H1 (cell line): ENCODE measurements around the gene UMAD1. TPM values are rescaled to one million over a fixed set of nuclear protein-coding genes. Genes with fewer than 3 reads are reported as not detected.

ENCODE experiments used
- CTCF ChIA-PET: fragments of 300-600 bp; sonication (Branson Sonifier 250); formaldehyde crosslinking; loops from one replicate; lab custom pipeline; 2021; ENCODE audit not compliant: partially characterized antibody; lab: Charles Lee
- POLR2A ChIA-PET: fragments of 300-600 bp; sonication (Branson Sonifier 250); formaldehyde crosslinking; loops from one replicate; lab custom pipeline; 2021; ENCODE audit warnings: inconsistent platforms; ENCODE audit not compliant: partially characterized antibody; lab: Charles Lee
- DNase-seq, 2 experiments: peaks; one replicate each; pipeline versions ENCODE4 v3.0.0 to v3.0.0-alpha.2; 2010 to 2022; ENCODE audit warnings: low spot score in 2 of 2, low read depth in 1 of 2, mixed read lengths in 1 of 2
- FAIRE-seq: peaks from 2 replicates; lab custom pipeline; 2011; peaks lifted over from hg19 to GRCh38; lab: Jason Lieb, UNC
- H2AFZ ChIP-seq: 2 replicates; pipeline ENCODE4 v1.8.1; 2012; ENCODE audit warnings: low read length, inconsistent platforms
- H2AK5ac ChIP-seq: 2 replicates; pipeline ENCODE4 v1.6.1; 2013; ENCODE audit warnings: low read depth, low read length
- H2BK120ac ChIP-seq: replicated peaks from 2 replicates; pipeline ENCODE3; 2013; ENCODE audit warnings: low read depth, low read length, inconsistent platforms
- H2BK12ac ChIP-seq: 2 replicates; pipeline ENCODE4 v1.6.1; 2013; ENCODE audit warnings: low read depth, low read length
- H2BK15ac ChIP-seq: 2 replicates; pipeline ENCODE4 v1.6.1; 2013; ENCODE audit warnings: low read length
- H2BK20ac ChIP-seq: 2 replicates; pipeline ENCODE4 v1.6.1; 2013; ENCODE audit warnings: low read length
- H2BK5ac ChIP-seq: 2 replicates; pipeline ENCODE4 v1.6.1; 2013; ENCODE audit warnings: low read depth, low read length
- H3K14ac ChIP-seq: 2 replicates; pipeline ENCODE4 v1.6.1; 2013; ENCODE audit warnings: inconsistent platforms; ENCODE audit not compliant: insufficient read length
- H3K18ac ChIP-seq: 2 replicates; pipeline ENCODE4 v1.6.1; 2013; ENCODE audit warnings: low read length; ENCODE audit errors: extremely low read depth
- H3K23ac ChIP-seq: 2 replicates; pipeline ENCODE4 v1.6.1; 2013; ENCODE audit warnings: inconsistent platforms; ENCODE audit not compliant: insufficient read length
- H3K23me2 ChIP-seq: 2 replicates; pipeline ENCODE4 v1.6.1; 2013; ENCODE audit warnings: low read depth, low read length
- H3K27ac ChIP-seq: 2 replicates; pipeline ENCODE4 v1.6.1; 2011; ENCODE audit warnings: low read depth, low read length, inconsistent platforms
- H3K27me3 ChIP-seq, 4 experiments: replicated peaks in 1 of 4; 1 replicate in 1 of 4; 2 replicates in 3 of 4; pipeline versions ENCODE4 v1.6.1 to v1.8.1; 2011 to 2013; ENCODE audit warnings: low read length in 3 of 4, mild to moderate bottlenecking in 3 of 4, inconsistent platforms in 2 of 4, mixed read lengths in 2 of 4, moderate library complexity in 1 of 4; ENCODE audit not compliant: control insufficient read depth in 3 of 4, insufficient read depth in 3 of 4; ENCODE audit errors: extremely low read depth in 1 of 4
- H3K36me3 ChIP-seq, 4 experiments: 2 replicates each; pipeline versions ENCODE4 v1.6.1 to v1.8.1; 2011 to 2013; ENCODE audit warnings: mild to moderate bottlenecking in 4 of 4, low read length in 3 of 4, moderate library complexity in 2 of 4, control low read depth in 1 of 4, inconsistent platforms in 1 of 4; ENCODE audit not compliant: insufficient read depth in 4 of 4, control insufficient read depth in 2 of 4
- H3K4ac ChIP-seq: replicated peaks from 2 replicates; pipeline ENCODE3; 2013; ENCODE audit warnings: low read length, low read depth, mixed read lengths, inconsistent platforms; ENCODE audit not compliant: insufficient read length
- H3K4me1 ChIP-seq, 4 experiments: replicated peaks in 1 of 4; 1 replicate in 1 of 4; 2 replicates in 3 of 4; pipeline versions ENCODE4 v1.6.1 to v1.8.1; 2011 to 2013; ENCODE audit warnings: low read length in 3 of 4, inconsistent platforms in 2 of 4, mixed read lengths in 1 of 4; ENCODE audit not compliant: insufficient read depth in 4 of 4, control insufficient read depth in 3 of 4
- H3K4me2 ChIP-seq, 2 experiments: 2 replicates each; pipeline versions ENCODE4 v1.6.1 to v1.8.1; 2011 to 2013; ENCODE audit warnings: low read depth in 2 of 2, low read length in 2 of 2, control low read depth in 1 of 2, inconsistent platforms in 1 of 2, mild to moderate bottlenecking in 1 of 2; ENCODE audit not compliant: insufficient read depth in 1 of 2
- H3K4me3 ChIP-seq, 4 experiments: fragments of 200-600, 300-600 bp in 1 of 4; sonication (generic), shearing (Covaris generic), sonication (Bioruptor Twin) in 1 of 4; 2 replicates each; pipeline versions ENCODE4 v1.5.1 to v1.8.1; 2011 to 2016; ENCODE audit warnings: low read length in 4 of 4, low read depth in 3 of 4, control low read depth in 2 of 4, inconsistent platforms in 2 of 4, mild to moderate bottlenecking in 2 of 4, mixed read lengths in 1 of 4, moderate library complexity in 1 of 4; ENCODE audit not compliant: insufficient read depth in 2 of 4; ENCODE audit errors: extremely low read depth in 1 of 4
- H3K56ac ChIP-seq: replicated peaks from 2 replicates; pipeline ENCODE3; 2013; ENCODE audit warnings: low read depth, mild to moderate bottlenecking, mixed read lengths, low read length, inconsistent platforms; ENCODE audit not compliant: insufficient read length
- H3K79me1 ChIP-seq: 2 replicates; pipeline ENCODE4 v1.6.1; 2013; ENCODE audit warnings: low read depth, low read length, control low read depth
- H3K79me2 ChIP-seq, 2 experiments: 2 replicates each; pipeline versions ENCODE4 v1.6.1 to v1.8.1; 2012 to 2013; ENCODE audit warnings: low read length in 2 of 2, mild to moderate bottlenecking in 2 of 2, inconsistent platforms in 1 of 2; ENCODE audit not compliant: insufficient read depth in 2 of 2, control insufficient read depth in 1 of 2
- H3K9ac ChIP-seq, 4 experiments: replicated peaks in 1 of 4; 1 replicate in 1 of 4; 2 replicates in 3 of 4; pipeline versions ENCODE4 v1.6.1 to v1.8.1; 2011 to 2013; ENCODE audit warnings: low read depth in 3 of 4, low read length in 3 of 4, control low read depth in 2 of 4, mild to moderate bottlenecking in 2 of 4, moderate library complexity in 2 of 4, inconsistent platforms in 1 of 4; ENCODE audit errors: extremely low read depth in 1 of 4
- H3K9me3 ChIP-seq, 2 experiments: 2 replicates each; pipeline versions ENCODE4 v1.6.1 to v1.8.1; 2012 to 2013; ENCODE audit warnings: mild to moderate bottlenecking in 2 of 2, moderate library complexity in 2 of 2, control low read depth in 1 of 2, inconsistent platforms in 1 of 2, low read depth in 1 of 2, low read length in 1 of 2, mixed read lengths in 1 of 2; ENCODE audit not compliant: insufficient read depth in 2 of 2
- H4K20me1 ChIP-seq, 2 experiments: replicated peaks in 1 of 2; 2 replicates each; pipeline versions ENCODE3 to v1.8.1; 2011 to 2013; ENCODE audit warnings: inconsistent platforms in 2 of 2, low read length in 2 of 2, mild to moderate bottlenecking in 1 of 2; ENCODE audit not compliant: insufficient read depth in 2 of 2, control insufficient read depth in 1 of 2
- H4K5ac ChIP-seq: 2 replicates; pipeline ENCODE4 v1.6.1; 2013; ENCODE audit warnings: low read length, low read depth, mixed read lengths, inconsistent platforms; ENCODE audit not compliant: insufficient read length
- H4K8ac ChIP-seq: 2 replicates; pipeline ENCODE4 v1.8.0; 2013; ENCODE audit warnings: mild to moderate bottlenecking, moderate library complexity, low read length, inconsistent platforms; ENCODE audit not compliant: insufficient read depth; ENCODE audit errors: extremely low read depth
- H4K91ac ChIP-seq: replicated peaks from 2 replicates; pipeline ENCODE3; 2013; ENCODE audit warnings: low read length, mixed read lengths, inconsistent platforms; ENCODE audit not compliant: insufficient read length
- CBX5 ChIP-seq: fragments of 300-800, 300-1000 bp; sonication (generic); IDR thresholded peaks from 2 replicates; pipeline ENCODE4 v1.7.1; 2016; ENCODE audit warnings: antibody characterized with exemption, low read length, low read depth
- CHD2 ChIP-seq: IDR thresholded peaks from 2 replicates; pipeline ENCODE4 v1.6.1; 2012; ENCODE audit warnings: low read length, improper control_type of control experiment
- HDAC6 ChIP-seq: IDR thresholded peaks from one replicate; pipeline ENCODE4 v1.7.1; 2012; ENCODE audit warnings: low read depth, mild to moderate bottlenecking, inconsistent platforms, low read length, moderate library complexity
- JUN ChIP-seq: IDR thresholded peaks from 2 replicates; pipeline ENCODE4 v1.6.1; 2011; ENCODE audit warnings: low read depth, mild to moderate bottlenecking, improper control_type of control experiment, low read length
- NRF1 ChIP-seq: IDR thresholded peaks from 2 replicates; pipeline ENCODE4 v1.6.1; 2011; ENCODE audit warnings: mild to moderate bottlenecking, low read depth, low read length, improper control_type of control experiment
- POLR2A ChIP-seq, 2 experiments: IDR thresholded peaks; 1 replicate in 1 of 2; 2 replicates in 1 of 2; pipeline ENCODE4 v1.6.1; 2011; ENCODE audit warnings: low read depth in 2 of 2, low read length in 2 of 2, mild to moderate bottlenecking in 2 of 2; ENCODE audit errors: control extremely low read depth in 1 of 2
- RXRA ChIP-seq: IDR thresholded peaks from 2 replicates; pipeline ENCODE4 v1.6.1; 2011; ENCODE audit warnings: low read depth, mild to moderate bottlenecking, low read length, moderate library complexity; ENCODE audit not compliant: insufficient read depth
- SIRT6 ChIP-seq: IDR thresholded peaks from one replicate; pipeline ENCODE4 v1.7.1; 2012; ENCODE audit warnings: low read length, inconsistent platforms
- SP1 ChIP-seq: IDR thresholded peaks from 2 replicates; pipeline ENCODE4 v1.6.1; 2011; ENCODE audit warnings: low read depth, low read length
- WGBS, 2 experiments: shearing (Covaris generic) in 1 of 2; methylation state at CpG; one replicate each; pipeline versions ENCODE4 v1.1.6 to v1.1.7; 2013 to 2015; ENCODE audit warnings: low lambda C conversion rate in 2 of 2, mixed read lengths in 2 of 2, inconsistent platforms in 1 of 2, low coverage in 1 of 2, missing lambda C conversion rate in 1 of 2; ENCODE audit not compliant: insufficient replicate concordance in 2 of 2, insufficient coverage in 1 of 2, insufficient read length in 1 of 2; ENCODE audit errors: extremely low coverage in 1 of 2, missing lambda C conversion rate in 1 of 2; 5-methylcytosine and 5-hydroxymethylcytosine counted together
- polyA plus RNA-seq, 7 experiments: library from polyadenylated mRNA; depleted of rRNA in 3 of 7; stranded (reverse) in 5 of 7; unstranded in 2 of 7; fragments of >200 nt in 5 of 7; fragments of 200-250 nt in 2 of 7; gene quantifications; 1 replicate in 5 of 7; 2 replicates in 1 of 7; 4 replicates in 1 of 7; pipeline versions ENCODE4 v1.2.1 to v1.2.3, GENCODE V29; 2011 to 2013; ENCODE audit warnings: missing spikeins in 2 of 7, mixed read lengths in 2 of 7
- total RNA-seq: library from RNA; stranded (reverse); fragmentation: NEBNext Ultra II Directional; extraction: Animal tissue kit (Norgen Biotek cat#: 25700); gene quantifications from 2 replicates; pipeline ENCODE4 v1.2.1, GENCODE V29; 2021

Gene UMAD1
- total and polyA plus RNA-seq, 2 of the 8 experiments (the other 6 are each of a cell fraction or from before 2014, with no cell fraction given) = 10.4 to 12.3 TPM

- Histone ChIP-seq H3K79me1 (no peaks in the 10 kb centered on the region), H3K9me3 (no peaks in the 10 kb centered on the region), H4K8ac (no peak overlapping the region), H3K27ac (no peak overlapping the region), H2BK15ac (no peak overlapping the region), H2BK5ac (no peak overlapping the region), H3K79me2 (no peaks in the 10 kb centered on the region), H3K18ac (no peak overlapping the region), H4K91ac (no peak overlapping the region), H2AFZ (no peak overlapping the region), H4K5ac (no peak overlapping the region), H3K4ac (no peak overlapping the region), H3K4me1 (no peaks in the 10 kb centered on the region), H2BK20ac (no peak overlapping the region), H3K23me2 (no peaks in the 10 kb centered on the region), H3K23ac (no peak overlapping the region), H4K20me1 (no peaks in the 10 kb centered on the region), H3K9ac (no peak overlapping the region), H3K14ac (no peak overlapping the region), H3K56ac (no peak overlapping the region), H3K4me3 (no peak overlapping the region), H3K4me2 (no peak overlapping the region), H2BK120ac (no peak overlapping the region), H2AK5ac (no peak overlapping the region), H3K27me3 (peaks cover 0 to 1% (median 0%) of the 10 kb centered on the region in 4 experiments; a peak in 1 of 7 replicates), H2BK12ac (no peak overlapping the region), H3K36me3 (no peaks in the 10 kb centered on the region)
- no peak for DNase-seq
- ChIA-PET CTCF (interaction anchor here (1.0 to 1.8 kb wide), 3 partner anchors 24 to 218 kb away, joined by 3 read pairs; no protein-coding TSS in a partner anchor), POLR2A (interaction anchor here (0.5 kb wide), 1 partner anchor 286 kb away, joined by 4 read pairs; no protein-coding TSS in a partner anchor)
- no peak for FAIRE-seq
- TF ChIP-seq JUN (no peak), CBX5 (no peak), SIRT6 (no peak), POLR2A (IDR thresholded peaks at IDR 0.05; ENCODE audit: control extremely low read depth in 1 of 2, low read depth in 2 of 2, low read length in 2 of 2) (no peak), SP1 (no peak), NRF1 (no peak), RXRA (no peak), HDAC6 (no peak), CHD2 (no peak)
- WGBS, 2 experiments = 93% methylated on average over 4 of the region's 4 CpGs; no CpG with 5 or more reads in 1 of the 2 experiments
These were observed 117.0 kb downstream of the UMAD1 start for GRCh38 chr7:7757576-7757975.
